ENCODE data around the gene TRIM68.

The TRIM68 gene

GRCh38 chr11:4560467-4560866 lies 47.6 kb downstream of the TRIM68 start:
- in situ Hi-C loops (cut with HindIII; ENCODE audit: low sequenced_read_pairs): no loop called here
- no peak for TF ChIP-seq CTCF (IDR thresholded peaks at IDR 0.05; ENCODE audit: low read depth, low read length, missing control alignments)
- no peak overlapping the region for H3K4me3 ChIP-seq (ENCODE audit: low read depth, low read length)
- no peak for DNase-seq (ENCODE audit: low read depth)

GRCh38 chr11:4559527-4560440 lies 48.2 kb downstream of the TRIM68 start:
- no peak overlapping the region for H3K4me3 ChIP-seq (ENCODE audit: low read depth, low read length)
- no peak for DNase-seq (ENCODE audit: low read depth)
- TF ChIP-seq CTCF (IDR thresholded peaks at IDR 0.05; ENCODE audit: low read depth, low read length, missing control alignments): no peak
- in situ Hi-C loops (cut with HindIII; ENCODE audit: low sequenced_read_pairs): no loop called here

- H3K4me3 ChIP-seq (ENCODE audit: low read depth, low read length): no peak overlapping the region
- TF ChIP-seq CTCF (IDR thresholded peaks at IDR 0.05; ENCODE audit: low read depth, low read length, missing control alignments): peak; percentile 13
- DNase-seq (ENCODE audit: low read depth): no peak
- in situ Hi-C loops (cut with HindIII; ENCODE audit: low sequenced_read_pairs): no loop called here
These were observed 56.6 kb downstream of the TRIM68 start for GRCh38 chr11:4551346-4551979.
